T-helper 2 cell treated with Interferon-gamma antibody and Interleukin-4, amounts not matched to agents 5 μg/mL and 100 μg/mL, for 36 hours (primary cell): ENCODE results near the gene PRKAR1B.
A peak's percentile ranks its signal among the peaks of the same experiment; 100 is the strongest.
"Not testable (repeated sequence)": the region's sequence is repeated elsewhere in the genome, so short reads cannot be mapped to it uniquely, and the experiment has no call there.

Experiments used
- DNase-seq: peaks from one replicate; pipeline ENCODE4 v3.0.0; 2021; ENCODE audit warnings: low spot score
- H3K27ac Mint-ChIP-seq: one replicate; pipeline ENCODE4 v1.8.0; 2021; ENCODE audit warnings: mild to moderate bottlenecking, mixed read lengths
- H3K27me3 Mint-ChIP-seq: one replicate; pipeline ENCODE4 v1.8.0; 2021; ENCODE audit warnings: low read depth, mixed read lengths
- H3K36me3 Mint-ChIP-seq: one replicate; pipeline ENCODE4 v1.8.0; 2021; ENCODE audit warnings: low read depth, mixed read lengths
- H3K4me1 Mint-ChIP-seq: one replicate; pipeline ENCODE4 v1.8.0; 2021; ENCODE audit warnings: low read depth, mixed read lengths
- H3K4me3 Mint-ChIP-seq: one replicate; pipeline ENCODE4 v1.8.0; 2022; ENCODE audit warnings: mild to moderate bottlenecking, moderate library complexity, mixed read lengths
- H3K9me3 Mint-ChIP-seq: one replicate; pipeline ENCODE4 v1.8.0; 2021; ENCODE audit warnings: mixed read lengths

PRKAR1B gene

GRCh38 chr7:659306-659847 lies 67.7 kb downstream of the PRKAR1B start:
- no peak overlapping the region for H3K4me3 Mint-ChIP-seq
- peaks cover 7% of the 10 kb centered on the region for H3K9me3 Mint-ChIP-seq
- peaks cover 8% of the 10 kb centered on the region for H3K36me3 Mint-ChIP-seq
- peaks cover 1% of the 10 kb centered on the region for H3K4me1 Mint-ChIP-seq
- DNase-seq = no peak
- no peaks in the 10 kb centered on the region for H3K27me3 Mint-ChIP-seq
- no peak overlapping the region for H3K27ac Mint-ChIP-seq

GRCh38 chr7:657565-658119 lies 69.4 kb downstream of the PRKAR1B start:
- H3K27me3 Mint-ChIP-seq = no peaks in the 10 kb centered on the region
- no peak for DNase-seq
- no peaks in the 10 kb centered on the region for H3K4me1 Mint-ChIP-seq
- H3K36me3 Mint-ChIP-seq = peaks cover 8% of the 10 kb centered on the region
- no peak overlapping the region for H3K4me3 Mint-ChIP-seq
- peaks cover 7% of the 10 kb centered on the region for H3K9me3 Mint-ChIP-seq
- H3K27ac Mint-ChIP-seq = no peak overlapping the region

GRCh38 chr7:657010-657409 lies 70.1 kb downstream of the PRKAR1B start:
- H3K9me3 Mint-ChIP-seq, H3K4me3 Mint-ChIP-seq, DNase-seq, H3K4me1 Mint-ChIP-seq, H3K36me3 Mint-ChIP-seq, H3K27me3 Mint-ChIP-seq, H3K27ac Mint-ChIP-seq: not testable (repeated sequence)

GRCh38 chr7:655758-656157 lies 71.3 kb downstream of the PRKAR1B start:
- peaks cover 8% of the 10 kb centered on the region for H3K36me3 Mint-ChIP-seq
- H3K27me3 Mint-ChIP-seq = no peaks in the 10 kb centered on the region
- H3K4me3 Mint-ChIP-seq = no peak overlapping the region
- no peaks in the 10 kb centered on the region for H3K4me1 Mint-ChIP-seq
- no peak for DNase-seq
- H3K27ac Mint-ChIP-seq = no peak overlapping the region
- H3K9me3 Mint-ChIP-seq = peaks cover 7% of the 10 kb centered on the region

DNA sequence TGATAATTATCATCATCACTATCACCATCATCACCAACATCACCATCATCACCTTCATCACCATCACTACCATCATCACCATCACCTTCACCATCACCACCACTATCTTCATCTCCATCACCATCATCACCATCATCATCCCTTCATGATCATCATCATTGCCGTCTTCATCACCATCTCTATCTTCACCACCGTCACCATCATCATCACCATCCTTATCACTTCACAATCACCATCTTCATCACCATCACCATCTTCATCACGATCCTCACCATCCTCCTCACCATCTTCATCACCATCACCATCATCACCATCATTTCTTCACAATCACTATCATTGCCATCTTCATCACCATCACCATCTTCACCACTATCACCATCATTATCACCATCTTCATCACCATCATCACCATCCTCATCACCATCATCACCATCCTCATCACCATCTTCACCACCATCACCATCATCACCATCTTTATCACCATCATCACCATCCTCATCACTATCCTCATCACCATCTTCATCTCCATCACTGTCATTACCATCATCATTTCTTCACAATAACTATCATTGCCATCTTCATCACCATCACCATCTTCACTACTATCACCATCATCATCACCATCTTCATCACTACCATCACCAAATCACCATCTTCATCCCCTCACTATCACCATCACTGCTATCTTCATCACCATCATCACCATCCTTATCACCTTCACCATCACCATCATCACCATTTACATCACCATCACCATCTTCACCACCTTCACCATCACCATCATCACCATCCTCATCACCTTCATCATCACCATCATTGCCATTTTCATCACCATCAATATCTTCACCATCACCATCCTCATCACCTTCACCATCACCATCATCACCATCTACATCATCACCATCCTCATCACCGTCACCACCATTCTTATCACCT lies 73.0 kb downstream of the PRKAR1B start:
- Mint-ChIP-seq H3K27ac (no peak overlapping the region), H3K4me3 (no peak overlapping the region), H3K36me3 (peaks cover 5% of the 10 kb centered on the region), H3K9me3 (peaks cover 3% of the 10 kb centered on the region), H3K27me3 (no peaks in the 10 kb centered on the region), H3K4me1 (no peaks in the 10 kb centered on the region)
- DNase-seq = no peak

DNA sequence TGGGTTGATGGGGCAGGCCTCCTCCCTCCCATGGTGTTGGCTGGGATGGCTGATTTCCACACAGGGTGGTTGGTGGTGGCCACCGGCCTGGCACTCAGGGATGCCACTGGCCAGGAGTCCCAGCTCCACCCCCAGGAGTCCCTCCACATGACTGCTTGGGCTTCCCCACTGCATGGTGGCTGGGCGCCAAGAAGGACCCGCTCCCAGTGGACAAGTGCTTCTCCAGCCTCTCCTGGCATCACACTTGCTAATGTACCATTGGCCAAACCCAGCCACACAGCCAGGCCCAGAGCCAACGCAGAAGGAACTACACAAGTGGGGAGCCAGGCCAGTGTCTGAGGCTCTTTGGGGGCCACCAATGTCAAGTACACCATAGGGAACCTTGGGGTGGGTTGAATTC lies 74.2 kb downstream of the PRKAR1B start:
- Mint-ChIP-seq H3K4me1 (no peaks in the 10 kb centered on the region), H3K9me3 (no peaks in the 10 kb centered on the region), H3K4me3 (no peak overlapping the region), H3K27me3 (no peaks in the 10 kb centered on the region), H3K36me3 (no peaks in the 10 kb centered on the region), H3K27ac (no peak overlapping the region)
- no peak for DNase-seq

DNA sequence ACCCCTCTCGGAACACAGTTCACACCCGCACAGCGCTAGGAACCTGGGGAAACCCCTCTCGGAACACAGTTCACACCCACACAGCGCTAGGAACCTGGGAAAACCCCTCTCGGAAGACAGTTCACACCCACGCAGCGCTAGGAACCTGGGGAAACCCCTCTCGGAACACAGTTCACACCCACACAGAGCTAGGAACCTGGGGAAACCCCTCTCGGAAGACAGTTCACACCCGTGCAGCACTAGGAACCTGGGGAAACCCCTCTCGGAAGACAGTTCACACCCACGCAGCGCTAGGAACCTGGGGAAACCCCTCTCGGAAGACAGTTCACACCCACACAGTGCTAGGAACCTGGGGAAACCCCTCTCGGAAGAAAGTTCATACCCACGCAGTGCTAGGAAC lies 74.9 kb downstream of the PRKAR1B start:
- H3K4me1 Mint-ChIP-seq, H3K27me3 Mint-ChIP-seq, H3K9me3 Mint-ChIP-seq, H3K36me3 Mint-ChIP-seq, DNase-seq, H3K27ac Mint-ChIP-seq, H3K4me3 Mint-ChIP-seq: not testable (repeated sequence)

- DNase-seq = peak; percentile 15
These were observed 75.9 kb downstream of the PRKAR1B start for GRCh38 chr7:651032-651728.

DNA sequence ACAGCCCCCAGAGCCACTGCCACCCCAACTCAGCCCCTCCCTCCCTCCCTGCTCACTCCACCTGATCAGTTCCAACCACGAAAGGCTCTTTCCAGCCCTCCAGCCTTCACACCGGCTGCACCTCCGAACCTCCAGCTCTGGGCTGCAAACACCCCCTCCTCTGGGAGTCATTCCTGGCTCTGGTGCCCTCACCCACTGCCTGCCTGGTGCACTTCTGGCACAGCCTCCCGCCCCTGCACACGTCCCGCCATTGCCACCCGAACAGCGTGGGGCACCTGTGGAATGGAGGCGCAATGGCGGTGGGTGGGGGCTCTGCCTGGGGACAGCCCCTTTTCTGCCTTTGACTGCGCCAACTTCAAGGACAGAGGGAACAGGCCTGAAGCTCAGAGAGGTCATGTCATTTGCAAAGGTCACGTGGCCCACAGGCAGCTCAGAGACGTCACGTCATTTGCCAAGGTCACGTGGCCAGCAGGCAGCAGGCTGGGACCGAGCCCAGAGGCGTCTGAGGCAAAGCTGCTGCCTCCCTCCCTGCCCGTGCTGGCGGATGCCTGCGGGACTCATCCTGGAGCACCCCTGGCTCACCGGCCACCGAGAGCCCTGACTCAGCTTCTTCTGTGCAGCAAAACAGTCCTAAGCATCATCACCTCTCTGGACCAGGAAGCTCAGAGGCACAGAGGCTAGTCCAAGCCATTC lies 76.6 kb downstream of the PRKAR1B start:
- Mint-ChIP-seq H3K27ac (no peak overlapping the region), H3K9me3 (no peaks in the 10 kb centered on the region), H3K27me3 (no peaks in the 10 kb centered on the region), H3K36me3 (no peaks in the 10 kb centered on the region), H3K4me3 (no peak overlapping the region), H3K4me1 (no peaks in the 10 kb centered on the region)
- DNase-seq = no peak

More at GRCh38 chr7:651032-651728, 75.9 kb downstream of the PRKAR1B start:
- Mint-ChIP-seq H3K9me3 (no peaks in the 10 kb centered on the region), H3K4me1 (no peaks in the 10 kb centered on the region), H3K27ac (no peak overlapping the region), H3K27me3 (no peaks in the 10 kb centered on the region), H3K36me3 (no peaks in the 10 kb centered on the region), H3K4me3 (no peak overlapping the region)

- Mint-ChIP-seq H3K4me3 (no peak overlapping the region), H3K9me3 (no peaks in the 10 kb centered on the region), H3K27me3 (no peaks in the 10 kb centered on the region), H3K4me1 (no peaks in the 10 kb centered on the region), H3K36me3 (peaks cover 3% of the 10 kb centered on the region), H3K27ac (no peak overlapping the region)
- no peak for DNase-seq
These were observed 80.1 kb downstream of the PRKAR1B start for GRCh38 chr7:646951-647350.

DNA sequence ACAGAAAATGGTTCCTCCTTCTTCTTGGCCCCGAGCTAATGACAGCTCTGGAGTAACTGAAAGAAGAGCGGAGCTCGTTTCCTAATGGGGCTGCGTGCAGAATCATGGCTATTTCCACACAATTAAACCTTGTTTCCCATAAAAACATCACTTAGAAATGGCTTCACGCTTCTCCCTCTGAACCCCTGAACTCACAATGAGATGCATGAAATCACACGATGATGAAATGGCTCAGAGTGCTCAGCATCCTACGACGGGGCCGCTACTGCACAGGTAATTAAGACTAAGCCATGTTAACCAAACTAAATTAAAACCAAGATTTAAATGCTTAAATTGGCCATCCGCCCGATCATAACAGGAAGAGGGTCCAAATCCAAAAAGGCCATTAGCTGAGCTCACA lies 80.6 kb downstream of the PRKAR1B start:
- peaks cover under 1% of the 10 kb centered on the region for H3K9me3 Mint-ChIP-seq
- no peaks in the 10 kb centered on the region for H3K4me1 Mint-ChIP-seq
- no peaks in the 10 kb centered on the region for H3K27me3 Mint-ChIP-seq
- no peak overlapping the region for H3K27ac Mint-ChIP-seq
- H3K36me3 Mint-ChIP-seq = peaks cover 4% of the 10 kb centered on the region
- H3K4me3 Mint-ChIP-seq = no peak overlapping the region
- DNase-seq = no peak

- H3K27ac Mint-ChIP-seq = no peak overlapping the region
- peaks cover 7% of the 10 kb centered on the region for H3K36me3 Mint-ChIP-seq
- H3K4me1 Mint-ChIP-seq = peaks cover 2% of the 10 kb centered on the region
- no peak overlapping the region for H3K4me3 Mint-ChIP-seq
- no peaks in the 10 kb centered on the region for H3K27me3 Mint-ChIP-seq
- DNase-seq = no peak
- peaks cover 4% of the 10 kb centered on the region for H3K9me3 Mint-ChIP-seq
These were observed 81.5 kb downstream of the PRKAR1B start for GRCh38 chr7:645606-646005.

DNA sequence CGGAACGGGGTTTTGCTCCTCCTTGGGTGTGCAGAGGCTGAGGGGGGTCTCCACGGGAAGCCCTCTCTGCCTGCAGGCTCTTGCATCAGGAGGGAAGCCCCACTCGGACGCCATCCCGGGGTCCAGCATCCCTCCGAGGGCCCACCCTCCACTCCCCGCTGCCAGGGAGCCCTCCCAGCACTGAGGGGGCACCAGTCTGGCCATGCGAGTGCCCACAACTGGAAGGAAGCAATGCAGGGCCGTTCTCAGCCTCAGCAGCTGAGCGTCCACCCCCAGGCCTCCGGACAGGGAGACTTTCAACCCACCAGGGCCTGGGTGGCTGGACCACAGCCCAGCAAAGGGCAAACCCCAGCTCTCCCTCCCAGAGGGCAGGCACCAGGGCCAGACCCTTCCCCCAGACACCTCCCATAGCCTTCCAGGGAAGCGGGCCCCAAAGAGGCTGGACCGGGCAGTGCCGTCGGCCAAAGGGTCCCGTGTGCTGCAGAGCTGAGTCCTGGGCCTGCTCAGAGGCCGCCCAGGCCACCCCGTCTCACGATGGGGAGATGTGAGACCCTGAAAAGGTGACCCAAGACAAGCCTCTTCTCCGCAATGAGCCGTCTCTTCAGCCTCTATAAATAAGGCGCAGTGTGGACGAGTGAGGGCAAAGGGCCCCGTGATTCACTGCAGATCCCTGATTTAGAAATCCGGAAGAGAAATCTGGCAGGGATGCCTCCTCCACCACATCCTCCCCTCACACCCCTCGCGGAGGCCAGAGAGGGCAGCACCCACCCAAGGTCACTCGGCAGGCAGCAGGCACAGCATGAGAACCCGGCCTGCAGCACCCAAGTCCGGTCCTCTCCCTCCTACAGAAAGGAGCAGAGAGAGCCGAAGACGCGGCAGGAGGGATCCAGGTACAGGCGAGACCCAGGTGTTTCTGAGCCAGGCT lies 82.4 kb downstream of the PRKAR1B start:
- no peaks in the 10 kb centered on the region for H3K27me3 Mint-ChIP-seq
- H3K4me3 Mint-ChIP-seq = no peak overlapping the region
- no peak overlapping the region for H3K27ac Mint-ChIP-seq
- DNase-seq = no peak
- peaks cover 7% of the 10 kb centered on the region for H3K36me3 Mint-ChIP-seq
- peaks cover 6% of the 10 kb centered on the region for H3K4me1 Mint-ChIP-seq
- H3K9me3 Mint-ChIP-seq = peaks cover 4% of the 10 kb centered on the region
